SW480 (cell line): ENCODE results near the gene MCHR1.
"Not testable (repeated sequence)": the region's sequence is repeated elsewhere in the genome, so short reads cannot be mapped to it uniquely, and the experiment has no call there.

Source experiments
- DNase-seq: peaks from one replicate; pipeline ENCODE4 v3.0.0-alpha.2; 2016; ENCODE audit warnings: low spot score

MCHR1 gene

GRCh38 chr22:40679249-40679963 lies at the start of gene MCHR1:
TSS of gene MCHR1 (plus strand) at chr22:40679484. CDS start at chr22:40679653, 169 bp downstream.
- no peak for DNase-seq

GRCh38 chr22:40631925-40632324 lies 47.4 kb upstream of the MCHR1 start:
- DNase-seq: peak; percentile 63

GRCh38 chr22:40633036-40633435 lies 46.2 kb upstream of the MCHR1 start:
- no peak for DNase-seq

GRCh38 chr22:40634119-40634903 lies 45.0 kb upstream of the MCHR1 start:
- no peak for DNase-seq

DNA sequence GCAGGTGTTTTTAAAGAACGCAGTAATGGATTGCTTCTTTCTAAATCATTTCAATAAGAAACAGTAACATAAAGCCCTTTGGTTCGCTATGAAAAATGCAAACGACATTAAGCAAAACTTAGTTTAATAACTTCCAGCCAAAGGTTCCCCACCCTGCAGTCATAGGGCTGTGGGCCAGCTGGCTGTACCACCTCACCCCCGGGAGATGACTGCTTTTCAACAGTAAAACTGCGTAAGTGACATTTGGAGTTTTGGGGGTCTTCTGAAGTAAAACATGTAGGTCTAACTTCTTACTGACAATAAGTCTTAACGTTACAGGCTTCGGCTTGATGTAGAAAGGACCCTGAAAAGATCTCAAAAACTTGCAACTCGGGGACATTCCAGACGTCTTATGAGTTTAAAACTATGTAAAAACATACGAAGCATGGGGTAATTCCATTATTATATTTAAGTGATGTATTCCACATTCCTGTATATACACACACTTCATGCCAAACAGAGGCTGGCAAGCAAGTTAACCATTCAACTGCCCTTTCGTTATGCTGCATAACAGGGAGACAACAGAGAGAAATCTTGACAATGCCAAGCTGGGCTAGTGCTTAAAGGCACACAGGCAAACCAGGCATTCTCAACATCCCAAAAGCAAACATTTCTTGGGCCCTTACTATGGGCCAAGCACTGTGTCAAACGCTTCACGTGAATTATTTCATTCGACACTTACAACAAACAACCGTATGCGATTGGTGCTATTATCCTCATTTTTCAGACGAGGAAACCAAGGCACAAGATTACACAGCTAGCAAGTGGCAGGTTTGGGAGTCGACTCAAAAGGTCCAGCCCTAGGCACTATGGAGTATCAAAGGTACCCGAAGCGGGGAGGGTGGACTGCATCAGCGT lies 44.0 kb upstream of the MCHR1 start:
- no peak for DNase-seq

DNA sequence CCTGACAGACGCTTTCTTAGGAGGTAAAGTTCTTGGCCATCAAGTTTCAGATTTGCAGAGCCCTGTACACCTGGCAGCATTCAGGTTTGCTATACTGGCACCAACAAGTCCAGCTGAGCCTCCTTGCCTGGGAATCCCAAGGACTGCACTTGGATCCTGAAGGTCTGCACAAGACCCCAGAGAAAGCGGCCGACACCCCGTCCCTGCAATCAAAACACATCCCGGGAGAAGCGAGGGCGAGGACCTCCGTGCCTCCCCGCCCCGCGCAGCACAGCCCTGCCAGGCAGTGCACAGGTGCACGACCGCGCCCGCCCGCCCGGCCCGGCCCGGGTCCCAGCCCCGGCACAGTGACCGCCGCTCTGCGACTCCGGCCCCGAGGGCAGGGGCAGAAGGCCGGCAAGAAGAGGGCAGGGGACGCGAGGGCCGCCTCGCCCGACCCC lies 43.3 kb upstream of the MCHR1 start:
- DNase-seq: no peak

DNA sequence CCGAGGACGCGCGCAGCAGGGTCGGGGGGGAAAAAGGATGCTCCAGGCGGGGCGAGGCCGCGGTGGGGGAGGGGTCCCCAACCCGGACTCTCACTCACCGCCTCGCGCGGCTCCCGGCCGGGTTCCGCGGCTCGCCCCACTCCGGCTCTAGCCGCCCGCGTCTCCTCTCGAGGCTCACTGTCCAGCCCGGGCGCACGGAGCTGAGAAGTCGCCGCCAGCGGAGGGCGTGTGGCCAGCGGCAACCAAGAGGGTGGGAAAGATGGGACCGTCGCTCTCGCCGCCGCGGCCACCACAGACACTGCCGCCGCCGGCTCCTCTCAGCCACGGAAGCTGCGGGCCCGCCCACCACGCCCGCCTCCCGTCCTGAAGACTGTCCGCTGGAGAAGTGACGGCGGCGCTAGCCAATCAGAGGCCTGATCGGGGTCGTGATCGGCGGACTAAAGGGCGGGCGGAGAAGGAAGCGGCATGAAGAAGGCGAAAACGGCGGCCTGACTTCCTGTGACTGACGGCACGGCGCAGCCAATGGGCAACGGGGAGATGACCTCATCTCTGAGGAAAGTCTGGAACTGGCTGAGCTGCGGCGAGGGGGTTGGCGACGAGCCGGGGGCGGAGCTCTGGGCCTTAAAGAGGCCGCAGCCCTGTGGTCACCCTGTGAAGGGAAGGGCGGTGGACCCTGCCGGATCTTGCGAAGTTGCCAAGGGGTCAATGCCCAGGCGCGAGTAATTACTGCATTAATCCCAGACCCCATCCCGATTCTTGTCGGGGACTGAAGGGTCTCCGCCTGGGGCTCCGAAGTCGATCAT lies 42.7 kb upstream of the MCHR1 start, which contains the start of gene MRTFA:
Gene MRTFA (minus strand): TSS at position 340 of the 803 bp plus-strand sequence.
- DNase-seq: peak; percentile 99

DNA sequence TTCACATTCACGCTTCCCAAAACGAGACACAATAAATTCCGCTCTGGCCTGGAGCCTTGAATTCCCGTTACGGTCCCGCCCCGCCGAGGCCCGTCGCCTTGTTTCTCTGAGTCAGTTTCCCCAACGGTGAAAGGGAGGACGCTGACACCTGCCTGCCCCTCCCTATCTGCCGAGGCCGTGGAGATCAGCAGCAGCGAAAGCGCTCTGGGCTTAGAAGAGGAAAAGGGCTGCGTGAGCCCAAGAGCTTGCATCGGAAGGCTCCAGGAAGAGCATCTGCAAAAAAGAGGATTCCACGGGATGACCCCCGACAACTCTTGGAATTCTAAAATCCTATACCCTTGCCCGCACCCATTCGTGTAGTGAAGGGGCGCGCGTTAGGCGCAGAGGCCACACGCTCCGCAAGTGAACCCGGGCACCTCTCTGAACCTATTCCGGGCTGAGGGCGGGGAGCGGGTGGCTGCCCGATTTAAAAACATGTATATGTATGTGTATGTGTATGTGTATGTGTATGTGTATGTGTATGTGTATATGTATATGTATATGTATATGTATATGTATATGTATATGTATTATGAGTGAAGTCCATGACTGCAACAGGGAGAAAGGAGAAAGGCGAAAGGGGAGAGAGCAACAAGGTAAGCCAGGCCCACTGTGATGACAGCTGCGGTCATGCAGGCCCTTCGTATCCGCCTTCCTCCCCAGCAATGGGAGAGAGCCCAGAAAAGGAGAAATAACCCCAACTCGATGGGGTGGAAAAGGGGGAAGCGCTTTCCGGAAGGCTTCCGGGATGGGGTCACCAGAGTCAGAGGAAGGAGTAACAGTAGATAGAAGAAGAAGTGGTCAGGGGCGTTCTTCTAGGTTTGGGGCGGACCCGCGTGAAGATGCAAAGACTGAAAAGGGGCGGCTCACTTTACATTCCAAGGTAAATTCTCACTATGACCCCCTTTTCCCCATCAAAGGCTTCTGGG lies 41.8 kb upstream of the MCHR1 start:
- peak; percentile 13 for DNase-seq

- DNase-seq: no peak
Measured at GRCh38 chr22:40638261-40638660, 41.0 kb upstream of the MCHR1 start.

DNA sequence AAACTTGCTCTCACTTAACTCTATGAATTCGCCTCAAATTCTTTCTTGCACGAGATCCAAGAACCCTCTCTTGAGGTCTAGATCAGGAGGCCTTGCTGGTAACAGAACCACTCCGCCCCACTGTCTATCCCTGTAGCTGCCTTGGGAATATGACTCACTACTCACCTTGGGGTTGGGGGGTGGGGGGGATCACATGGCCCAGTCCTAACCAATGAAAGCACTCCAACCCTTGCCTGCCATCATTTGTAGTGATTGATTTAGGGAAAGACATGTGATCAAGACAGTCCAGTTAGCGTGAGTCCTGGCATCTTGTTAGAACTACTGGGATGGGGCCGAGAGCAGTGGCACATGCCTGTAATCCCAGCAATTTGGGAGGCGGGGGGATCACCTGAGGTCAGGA lies 38.0 kb upstream of the MCHR1 start:
- DNase-seq: peak; percentile 14

- DNase-seq: no peak
Measured at GRCh38 chr22:40642316-40642715, 37.0 kb upstream of the MCHR1 start.

DNA sequence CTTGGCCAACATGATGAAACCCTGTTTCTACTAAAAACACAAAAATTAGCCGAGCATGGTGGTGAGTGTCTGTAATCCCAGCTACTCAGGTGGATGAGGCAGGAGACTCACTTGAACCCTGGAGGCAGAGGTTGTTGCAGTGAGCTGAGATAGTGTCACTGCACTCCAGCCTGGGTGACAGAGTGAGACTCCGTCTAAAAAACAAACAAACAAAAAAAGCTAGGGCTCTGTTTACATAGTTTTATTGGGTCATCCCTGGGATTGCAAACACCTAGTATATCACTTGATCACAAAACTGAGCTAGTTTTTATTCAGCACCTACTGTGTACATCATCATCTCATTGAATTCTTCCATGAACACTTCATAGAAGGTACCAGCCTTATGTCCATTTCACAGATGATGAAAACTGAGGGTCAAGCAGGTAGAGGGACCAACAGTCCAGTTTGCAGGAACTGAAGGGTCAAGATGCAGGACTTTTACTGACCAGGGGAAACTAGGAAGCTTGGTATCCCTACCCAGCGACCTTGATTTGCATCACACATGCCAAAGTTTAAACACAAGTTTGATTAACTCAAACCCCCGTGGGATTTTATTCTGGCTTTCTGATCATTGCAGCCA lies 33.6 kb upstream of the MCHR1 start:
- DNase-seq: no peak

DNA sequence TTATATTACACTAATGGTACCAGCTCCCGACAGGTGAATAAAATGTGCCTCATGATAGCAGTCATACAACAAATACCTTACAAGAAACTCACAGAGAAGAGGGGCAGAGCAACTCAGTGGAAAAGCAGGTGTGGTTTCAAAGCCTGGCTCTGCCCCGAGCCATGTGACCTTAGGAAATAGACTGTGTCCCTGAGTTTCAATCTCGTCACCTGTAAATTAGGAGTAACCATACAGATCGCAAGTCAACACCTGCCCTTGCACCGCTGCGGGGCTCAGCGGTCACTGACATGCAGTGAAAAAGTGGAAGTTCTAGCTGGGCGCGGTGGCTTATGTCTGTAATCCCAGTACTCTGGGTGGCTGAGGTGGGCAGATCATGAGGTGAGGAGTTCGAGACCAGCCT lies 30.9 kb upstream of the MCHR1 start:
- DNase-seq: no peak

- DNase-seq: no peak
Measured at GRCh38 chr22:40651057-40651456, 28.2 kb upstream of the MCHR1 start.

GRCh38 chr22:40651563-40652501 lies 27.5 kb upstream of the MCHR1 start:
- DNase-seq: peak; percentile 94

DNA sequence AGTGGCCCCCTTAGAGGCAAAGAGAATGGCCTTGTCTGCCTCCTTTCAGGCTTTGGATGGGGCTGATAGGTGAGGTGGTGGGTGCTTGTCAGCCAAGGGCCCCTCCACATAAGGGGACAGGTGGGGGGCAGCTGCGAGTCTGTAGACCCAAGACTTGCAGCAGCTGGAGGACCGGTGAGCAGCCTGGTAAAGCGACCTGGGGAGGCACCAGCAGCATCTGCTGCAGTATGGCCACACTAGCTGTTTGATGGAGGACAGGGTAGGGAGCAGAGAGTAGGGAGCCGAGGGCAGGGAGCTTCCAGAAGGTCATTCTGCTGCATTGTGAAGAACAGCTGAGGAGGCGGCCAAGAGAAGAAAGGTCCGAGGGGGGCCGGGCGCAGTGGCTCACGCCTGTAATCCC lies 25.9 kb upstream of the MCHR1 start:
- no peak for DNase-seq

GRCh38 chr22:40654522-40655167 lies 24.6 kb upstream of the MCHR1 start:
- DNase-seq: no peak

GRCh38 chr22:40655941-40656340 lies 23.3 kb upstream of the MCHR1 start:
- DNase-seq: not testable (repeated sequence)
